K562 (cell line): ENCODE measurements around the gene GEMIN8. TPM values are rescaled to one million over a fixed set of nuclear protein-coding genes. Genes with fewer than 3 reads are reported as not detected.

ENCODE experiments used
- ATF3 ChIP-seq, 2 experiments: fragments of 450-650 bp in 1 of 2; sonication (generic) in 1 of 2; formaldehyde crosslinking in 1 of 2; IDR thresholded peaks in 1 of 2; conservative IDR thresholded peaks in 1 of 2; 2 replicates each; pipeline versions ENCODE4 v1.6.1 to v1.8.1; 2016 to 2023; ENCODE audit warnings: mild to moderate bottlenecking in 2 of 2, moderate library complexity in 2 of 2, inconsistent platforms in 1 of 2, missing genetic modification reagents in 1 of 2
- CAMTA2 ChIP-seq: fragments of 250-450 bp; sonication (Bioruptor Pico); conservative IDR thresholded peaks from 2 replicates; pipeline ENCODE4 v1.5.1; 2022
- CBX2 ChIP-seq: fragments of 200-600 bp; sonication (generic); IDR thresholded peaks from one replicate; pipeline ENCODE4 v1.6.1; 2012; ENCODE audit warnings: mild to moderate bottlenecking, low read length, inconsistent platforms; ENCODE audit not compliant: insufficient read depth, poor library complexity, severe bottlenecking
- CREB3 ChIP-seq: fragments of 450-650 bp; conservative IDR thresholded peaks from 2 replicates; pipeline ENCODE4 v1.6.1; 2016; ENCODE audit warnings: missing genetic modification characterization, low read depth, mild to moderate bottlenecking, missing compliant biosample characterization, moderate library complexity
- E4F1 ChIP-seq: fragments of 250-450 bp; sonication (Bioruptor Pico); IDR thresholded peaks from 2 replicates; pipeline ENCODE4 v1.5.0; 2021; ENCODE audit warnings: mild to moderate bottlenecking, borderline replicate concordance
- JUNB ChIP-seq: fragments of 450-650 bp; formaldehyde crosslinking; conservative IDR thresholded peaks from 2 replicates; pipeline ENCODE4 v1.4.0; 2020; ENCODE audit warnings: mild to moderate bottlenecking
- MXD1 ChIP-seq: fragments of 250-450 bp; sonication (Bioruptor Pico); IDR thresholded peaks from 2 replicates; pipeline ENCODE4 v1.8.0; 2021; ENCODE audit warnings: borderline replicate concordance, mild to moderate bottlenecking, moderate library complexity; ENCODE audit not compliant: poor library complexity, severe bottlenecking
- NCOA4 ChIP-seq: fragments of 450-650 bp; IDR thresholded peaks from 2 replicates; pipeline ENCODE4 v1.6.1; 2018; ENCODE audit warnings: mild to moderate bottlenecking; ENCODE audit not compliant: partially characterized antibody
- PRPF4 ChIP-seq: fragments of 200-400 bp; formaldehyde crosslinking; IDR thresholded peaks from one replicate; pipeline ENCODE4 v1.6.1; 2017; ENCODE audit warnings: low read length, low read depth, mild to moderate bottlenecking; ENCODE audit not compliant: insufficient read depth, poor library complexity, severe bottlenecking
- SMARCB1 ChIP-seq: IDR thresholded peaks from 2 replicates; pipeline ENCODE4 v1.6.1; 2011; ENCODE audit warnings: improper control_type of control experiment, low read depth; ENCODE audit not compliant: insufficient read length
- TCFL5 ChIP-seq: fragments of 250-450 bp; sonication (Bioruptor Pico); conservative IDR thresholded peaks from 2 replicates; pipeline ENCODE4 v1.6.1; 2021; ENCODE audit warnings: mild to moderate bottlenecking, moderate library complexity, matching md5 sums
- ZNF134 ChIP-seq: fragments of 250-450 bp; sonication (Bioruptor Pico); conservative IDR thresholded peaks from 2 replicates; pipeline ENCODE4 v1.4.0; 2020
- ZNF318 ChIP-seq, 2 experiments: fragments of 450-650 bp; IDR thresholded peaks; 2 replicates each; pipeline ENCODE4 v1.6.1; 2016; ENCODE audit warnings: mild to moderate bottlenecking in 2 of 2, borderline replicate concordance in 1 of 2, low read depth in 1 of 2, moderate library complexity in 1 of 2
- polyA plus RNA-seq, 8 experiments: library from polyadenylated mRNA; depleted of rRNA in 4 of 8; stranded (reverse) in 5 of 8; unstranded in 3 of 8; fragments of >200 nt; fragmentation: Nextera tagmentation in 2 of 8; fragmentation: Illumina TruSeq in 1 of 8; extraction: Ambion mirVana in 2 of 8; extraction: Trizol in 1 of 8; gene quantifications; 2 replicates each; pipeline versions ENCODE4 v1.2.1 to v1.2.3, GENCODE V29; 2011 to 2014; ENCODE audit warnings: inconsistent platforms in 1 of 8, missing spikeins in 1 of 8
- total RNA-seq, 7 experiments: library from RNA; depleted of rRNA in 6 of 7; stranded (reverse); fragments of >200 nt in 6 of 7; fragmentation: Illumina TruSeq in 2 of 7; extraction: Trizol in 2 of 7; gene quantifications; 2 replicates each; pipeline versions ENCODE4 v1.2.1 to v1.2.3, GENCODE V29; 2011 to 2021; ENCODE audit warnings: low replicate concordance in 1 of 7

Gene GEMIN8
- total and polyA plus RNA-seq, 9 of the 15 experiments (the other 6 are each of a cell fraction or from before 2014, with no cell fraction given): 10.9 to 29.1 (median 16.9) TPM

- TF ChIP-seq ATF3 (IDR thresholded peaks at IDR 0.05): no peak
- no peak for TF ChIP-seq ATF3 (CRISPR knock-in tag; conservative IDR thresholded peaks at IDR 0.05)
- TF ChIP-seq PRPF4: no peak
- no peak for TF ChIP-seq MXD1 (CRISPR knock-in tag)
- no peak for TF ChIP-seq NCOA4
- TF ChIP-seq ZNF134 (CRISPR knock-in tag): no peak
- TF ChIP-seq JUNB (CRISPR knock-in tag): no peak
- no peak for TF ChIP-seq CAMTA2 (CRISPR knock-in tag)
- no peak for TF ChIP-seq ZNF318 (IDR thresholded peaks at IDR 0.05; ENCODE audit: borderline replicate concordance in 1 of 2, low read depth in 1 of 2)
- TF ChIP-seq E4F1: no peak
- no peak for TF ChIP-seq CREB3 (tag)
- TF ChIP-seq CBX2: no peak
- TF ChIP-seq TCFL5: no peak
- TF ChIP-seq SMARCB1: no peak
These were observed 660 bp downstream of the GEMIN8 start (continued) for GRCh38 chrX:14029039-14029424.
